Cardiac fibroblast (primary cell): ENCODE measurements around the gene UMPS.
A peak's percentile ranks its signal among the peaks of the same experiment; 100 is the strongest.
"Not testable (repeated sequence)": the region's sequence is repeated elsewhere in the genome, so short reads cannot be mapped to it uniquely, and the experiment has no call there.

ENCODE experiments used
- DNase-seq, 2 donors: peaks; one replicate each; pipeline versions ENCODE4 v3.0.0 to v3.0.0-alpha.2; 2010; ENCODE audit warnings: low read depth in 2 of 2
- H3K4me3 ChIP-seq, 2 donors: replicated peaks in 1 of 2; 1 replicate in 1 of 2; 2 replicates in 1 of 2; pipeline ENCODE4 v1.5.1; 2011; ENCODE audit warnings: low read depth in 2 of 2, low read length in 2 of 2, mild to moderate bottlenecking in 2 of 2, moderate library complexity in 1 of 2
- TF ChIP-seq, protein P1 (sequence below): IDR thresholded peaks from one replicate; pipeline ENCODE4 v1.5.1; 2011; ENCODE audit warnings: low read depth, mild to moderate bottlenecking, low read length, inconsistent platforms

The UMPS gene

DNA sequence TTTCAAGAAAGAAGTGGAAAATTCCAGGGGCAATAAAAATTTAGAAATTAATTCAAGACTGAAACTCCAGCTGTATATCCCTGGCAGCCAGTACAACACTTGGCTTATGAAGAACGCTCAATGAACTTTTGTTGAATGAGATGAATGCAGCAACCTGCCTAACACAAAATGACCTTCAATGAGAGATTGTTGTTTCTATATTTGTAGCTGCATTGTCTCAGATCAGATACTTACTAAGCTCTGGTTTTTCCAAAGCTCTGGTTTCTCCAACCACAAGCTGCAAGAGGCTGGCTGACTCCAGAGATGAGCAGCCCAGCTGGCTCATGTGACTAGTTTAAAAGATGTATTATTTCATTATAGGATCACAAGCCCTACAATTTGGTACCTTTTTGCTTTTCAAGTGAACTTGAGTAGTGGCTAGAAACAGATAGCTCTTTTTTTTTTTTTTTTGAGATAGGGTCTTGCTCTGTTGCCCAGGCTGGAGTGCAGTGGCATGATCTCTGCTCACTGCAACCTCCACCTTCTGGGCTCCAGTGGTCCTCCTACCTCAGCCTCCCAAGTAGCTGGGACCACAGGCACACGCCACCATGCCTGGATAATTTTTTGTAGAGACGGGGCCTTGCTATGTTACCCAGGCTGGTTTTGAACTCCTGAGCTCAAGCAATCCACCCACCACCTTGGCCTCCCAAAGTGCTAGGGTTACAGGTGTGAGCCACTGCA, 57.4 kb downstream of the UMPS start:
- TF ChIP-seq, protein P1, sequence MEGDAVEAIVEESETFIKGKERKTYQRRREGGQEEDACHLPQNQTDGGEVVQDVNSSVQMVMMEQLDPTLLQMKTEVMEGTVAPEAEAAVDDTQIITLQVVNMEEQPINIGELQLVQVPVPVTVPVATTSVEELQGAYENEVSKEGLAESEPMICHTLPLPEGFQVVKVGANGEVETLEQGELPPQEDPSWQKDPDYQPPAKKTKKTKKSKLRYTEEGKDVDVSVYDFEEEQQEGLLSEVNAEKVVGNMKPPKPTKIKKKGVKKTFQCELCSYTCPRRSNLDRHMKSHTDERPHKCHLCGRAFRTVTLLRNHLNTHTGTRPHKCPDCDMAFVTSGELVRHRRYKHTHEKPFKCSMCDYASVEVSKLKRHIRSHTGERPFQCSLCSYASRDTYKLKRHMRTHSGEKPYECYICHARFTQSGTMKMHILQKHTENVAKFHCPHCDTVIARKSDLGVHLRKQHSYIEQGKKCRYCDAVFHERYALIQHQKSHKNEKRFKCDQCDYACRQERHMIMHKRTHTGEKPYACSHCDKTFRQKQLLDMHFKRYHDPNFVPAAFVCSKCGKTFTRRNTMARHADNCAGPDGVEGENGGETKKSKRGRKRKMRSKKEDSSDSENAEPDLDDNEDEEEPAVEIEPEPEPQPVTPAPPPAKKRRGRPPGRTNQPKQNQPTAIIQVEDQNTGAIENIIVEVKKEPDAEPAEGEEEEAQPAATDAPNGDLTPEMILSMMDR, result no peak
- peak; percentile 39 to 47 for DNase-seq
- H3K4me3 ChIP-seq, result no peak overlapping the region

DNA sequence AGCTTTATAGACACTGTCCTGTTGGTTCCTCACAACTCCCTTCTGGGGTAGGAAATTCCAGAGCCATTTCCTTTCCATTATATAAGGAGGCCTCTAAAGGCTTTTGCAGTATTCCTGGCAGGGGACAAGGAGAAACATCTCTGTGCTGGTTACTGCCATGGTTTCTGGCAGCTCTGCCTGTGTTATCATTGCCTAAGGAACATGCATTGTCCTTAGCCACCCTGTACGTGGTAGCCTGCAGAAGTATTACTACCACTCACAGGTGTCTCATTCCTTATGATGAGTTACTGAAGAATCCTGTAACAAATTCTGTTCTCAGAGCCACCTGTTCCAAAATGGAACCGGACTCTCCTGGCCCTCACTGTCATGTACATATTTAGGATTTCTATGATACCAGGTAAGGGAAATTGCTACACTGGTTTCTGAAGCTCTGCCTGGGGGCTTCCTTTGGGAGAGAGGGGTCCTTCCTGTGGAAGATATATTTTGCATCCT, 58.0 kb downstream of the UMPS start:
- no peak for DNase-seq
- TF ChIP-seq, protein P1, result no peak
- no peak overlapping the region for H3K4me3 ChIP-seq

DNA sequence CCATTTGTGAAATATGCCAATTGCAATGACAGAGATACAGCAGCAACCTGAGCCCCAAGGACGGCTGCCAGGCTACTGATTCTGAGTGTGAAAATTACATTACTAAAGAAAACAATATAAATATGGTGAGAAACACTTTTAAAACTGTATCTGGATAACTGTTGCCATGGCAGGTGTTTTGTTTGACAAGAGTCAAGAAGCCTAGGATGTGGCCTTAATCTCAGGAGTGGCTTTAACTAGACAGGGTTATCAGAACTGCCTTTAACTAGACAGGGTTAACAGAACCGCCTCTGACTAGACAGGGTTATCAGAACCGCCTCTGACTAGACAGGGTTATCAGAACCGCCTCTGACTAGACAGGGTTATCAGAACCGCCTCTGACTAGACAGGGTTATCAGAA, 58.9 kb downstream of the UMPS start:
- not testable (repeated sequence) for DNase-seq, H3K4me3 ChIP-seq

DNA sequence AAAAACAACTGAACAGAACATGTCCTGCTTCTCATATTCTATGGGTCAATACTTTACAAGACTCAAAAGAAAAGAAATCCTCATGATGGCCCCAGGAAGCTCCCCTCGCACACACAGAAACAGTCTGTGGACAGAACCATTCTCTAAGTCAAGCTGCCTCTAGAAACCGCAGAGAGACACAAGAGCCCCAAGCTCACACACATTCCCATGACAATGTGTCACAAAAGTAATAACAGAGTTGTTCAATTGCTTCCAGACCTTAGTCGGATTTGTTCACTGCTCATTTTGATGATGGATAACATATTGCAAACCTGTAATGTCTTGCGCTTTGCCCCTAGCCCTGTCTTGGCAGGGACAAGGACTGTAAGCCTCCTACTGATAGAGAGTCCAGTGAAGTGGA, 60.9 kb downstream of the UMPS start:
- peak in 1 of 2 donors; percentile 35 for DNase-seq
- H3K4me3 ChIP-seq, result no peak overlapping the region
- TF ChIP-seq, protein P1, result no peak

DNA sequence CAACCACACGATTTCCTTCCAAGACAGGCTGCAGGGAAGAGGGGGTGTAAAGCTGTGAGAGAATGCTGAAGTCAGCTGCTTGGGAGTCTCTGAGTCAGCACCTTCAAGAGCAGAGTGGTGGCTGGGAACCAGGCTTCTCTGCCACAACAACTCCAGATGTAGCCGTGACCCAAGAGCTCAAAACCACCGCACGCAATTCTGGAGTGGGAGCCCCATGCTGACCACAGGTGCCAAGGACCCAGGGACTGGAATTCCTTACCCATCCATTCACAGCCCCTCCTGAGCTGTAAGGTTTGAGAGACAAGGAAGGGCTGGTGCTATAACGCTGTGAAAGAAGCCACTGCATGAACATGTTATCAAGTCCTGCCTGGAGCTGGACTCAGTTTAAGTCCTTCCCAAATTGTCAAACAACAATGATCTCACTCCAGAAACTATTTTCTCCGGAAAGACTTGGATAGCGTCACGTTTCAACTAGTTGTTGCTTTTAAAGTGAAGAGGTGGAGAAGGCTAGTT, 61.4 kb downstream of the UMPS start:
- DNase-seq, result peak; percentile 89 to 93
- H3K4me3 ChIP-seq, result no peak overlapping the region
- TF ChIP-seq, protein P1, result no peak

DNA sequence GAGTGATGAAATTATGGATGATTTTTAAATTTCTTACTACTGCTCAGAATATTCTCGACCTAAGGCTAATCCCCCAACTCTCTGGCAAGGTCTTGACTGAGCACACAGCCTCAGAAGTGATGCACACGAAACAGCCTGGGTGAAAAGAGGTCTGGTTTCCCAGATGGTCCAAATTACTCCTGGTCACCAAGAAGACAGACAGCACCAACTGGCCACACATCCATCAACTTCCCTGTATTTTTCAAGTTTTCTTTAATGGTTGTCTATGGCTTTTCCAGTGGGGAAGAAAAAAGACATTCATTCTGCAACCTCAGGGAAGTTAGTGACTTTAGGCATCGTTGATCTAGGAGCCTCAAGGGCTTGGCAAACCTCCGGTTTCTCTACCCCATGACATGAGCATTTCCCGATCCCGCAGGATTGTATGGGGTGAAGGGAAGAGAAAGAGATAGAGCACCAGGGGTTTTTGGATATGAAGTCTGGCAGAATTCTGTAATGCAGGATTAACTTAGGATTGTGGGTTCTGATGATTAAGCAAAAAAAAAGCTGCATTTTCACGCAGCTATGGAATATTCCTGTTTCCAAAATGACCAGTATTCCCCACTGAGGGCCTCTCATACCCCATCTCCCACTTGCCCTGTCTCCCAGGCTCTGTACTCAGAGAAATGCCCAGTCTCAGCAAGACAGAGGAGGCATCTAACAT, 62.2 kb downstream of the UMPS start:
- TF ChIP-seq, protein P1, result no peak
- DNase-seq, result no peak
- H3K4me3 ChIP-seq, result no peak overlapping the region

DNA sequence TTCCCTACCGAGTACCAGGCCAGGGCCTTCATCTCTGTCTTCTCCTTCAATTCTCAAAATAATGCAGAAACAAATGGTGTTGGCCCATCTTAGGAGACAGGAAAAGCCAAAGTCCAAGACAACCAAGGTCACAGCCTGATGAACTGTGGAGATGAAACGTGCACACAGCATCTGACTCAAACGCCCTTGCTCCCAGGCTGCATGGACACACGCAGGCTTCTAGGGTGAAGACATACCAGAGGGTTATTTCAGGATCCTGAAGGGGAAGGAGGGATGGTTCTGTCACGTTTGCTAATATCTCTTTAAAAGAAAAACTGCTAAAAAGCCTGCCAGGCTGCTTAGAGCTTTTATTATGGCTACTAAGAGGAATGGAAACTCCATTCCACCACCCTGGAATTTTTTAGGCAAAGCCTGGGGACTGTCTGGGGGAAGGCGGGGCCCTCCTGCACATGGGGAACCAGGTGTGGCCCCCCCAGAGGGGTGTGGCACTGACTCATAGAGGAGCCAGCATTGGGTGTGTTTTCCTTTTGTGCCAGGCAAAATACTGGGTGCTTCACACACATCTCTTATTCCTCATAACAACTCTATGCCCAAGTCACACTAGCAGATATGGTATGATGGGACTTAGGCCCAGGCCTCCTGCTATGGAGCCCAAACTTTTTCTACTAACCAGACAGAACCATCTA, 62.9 kb downstream of the UMPS start:
- H3K4me3 ChIP-seq, result no peak overlapping the region
- TF ChIP-seq, protein P1, result no peak
- DNase-seq, result peak in 1 of 2 donors; percentile 26
